Skeletal muscle tissue (tissue), 4 donors: ENCODE results near the gene MARCHF6. TPM values are rescaled to one million over a fixed set of nuclear protein-coding genes. Genes with fewer than 3 reads are reported as not detected.
"Not testable (repeated sequence)": the region's sequence is repeated elsewhere in the genome, so short reads cannot be mapped to it uniquely, and the experiment has no call there.

ENCODE experiments used
- H3K27ac ChIP-seq: one replicate; pipeline ENCODE4 v1.7.0; 2013; ENCODE audit warnings: mild to moderate bottlenecking, low read depth, low read length, inconsistent platforms
- H3K27me3 ChIP-seq, 3 donors: one replicate each; pipeline ENCODE4 v1.7.0; 2013; ENCODE audit warnings: low read length in 3 of 3; ENCODE audit not compliant: control insufficient read depth in 3 of 3, insufficient read depth in 3 of 3
- H3K36me3 ChIP-seq, 3 donors: one replicate each; pipeline ENCODE4 v1.7.0; 2013; ENCODE audit warnings: low read length in 3 of 3; ENCODE audit not compliant: control insufficient read depth in 3 of 3, insufficient read depth in 3 of 3
- H3K4me1 ChIP-seq, 3 donors: one replicate each; pipeline ENCODE4 v1.7.0; 2013; ENCODE audit warnings: low read length in 3 of 3, mild to moderate bottlenecking in 3 of 3; ENCODE audit not compliant: control insufficient read depth in 3 of 3, insufficient read depth in 3 of 3
- H3K4me3 ChIP-seq, 3 donors: one replicate each; pipeline ENCODE4 v1.7.0; 2013; ENCODE audit warnings: low read length in 3 of 3
- H3K9ac ChIP-seq, 3 donors: one replicate each; pipeline ENCODE4 v1.7.0; 2013; ENCODE audit warnings: low read length in 3 of 3, mild to moderate bottlenecking in 3 of 3, moderate library complexity in 2 of 3, low read depth in 1 of 3
- H3K9me3 ChIP-seq, 3 donors: one replicate each; pipeline ENCODE4 v1.7.0; 2013; ENCODE audit warnings: low read length in 3 of 3; ENCODE audit not compliant: control insufficient read depth in 3 of 3
- total RNA-seq: library from RNA; depleted of rRNA; stranded (reverse); fragments of >200 nt; gene quantifications from one replicate; pipeline ENCODE4 v1.2.3, GENCODE V29; 2014
- donor health status: Osteomylitis.

MARCHF6 gene
- total RNA-seq, 1 donor from 2014 or later = 110 TPM

DNA sequence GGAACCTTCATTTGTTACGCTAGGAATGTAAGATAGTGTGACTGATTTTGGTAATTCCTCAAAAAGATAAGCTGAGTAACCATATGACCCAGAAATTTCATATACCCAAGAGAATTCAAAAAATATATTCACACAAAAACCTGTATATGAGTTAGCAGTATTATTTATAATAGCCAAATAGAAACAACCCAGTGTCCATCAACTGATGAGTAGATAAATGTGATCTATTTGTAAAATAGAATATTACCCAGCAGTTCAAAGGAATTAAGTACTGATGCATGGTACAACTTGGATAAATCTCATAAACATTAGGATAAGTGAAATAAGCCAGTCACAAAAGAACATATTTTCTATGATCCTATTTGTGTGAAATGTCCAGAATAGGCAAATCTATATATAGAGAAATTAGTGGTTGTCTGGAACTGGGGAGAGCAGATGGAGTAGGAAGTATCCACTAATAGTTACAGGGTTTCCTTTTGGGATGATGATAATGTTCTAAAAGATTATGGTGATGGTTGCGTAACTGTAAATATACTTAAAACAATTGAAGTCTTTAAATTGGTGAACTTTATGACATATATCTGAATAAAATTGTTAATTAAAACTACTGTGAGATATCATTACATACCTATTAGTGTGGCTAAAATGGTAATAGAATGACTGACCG lies 10.2 kb downstream of the MARCHF6 start:
- Histone ChIP-seq H3K9ac (no peak overlapping the region), H3K27me3 (no peaks in the 10 kb centered on the region), H3K36me3 (no peaks in the 10 kb centered on the region), H3K4me1 (peaks cover 21 to 43% (median 25%) of the 10 kb centered on the region in 3 donors), H3K27ac (no peak overlapping the region), H3K9me3 (no peaks in the 10 kb centered on the region), H3K4me3 (peak overlapping the region in 1 of 3 donors; percentile 12)

- Histone ChIP-seq H3K27ac (no peak overlapping the region), H3K27me3 (no peaks in the 10 kb centered on the region), H3K4me3 (no peak overlapping the region), H3K4me1 (peaks cover 26 to 44% (median 30%) of the 10 kb centered on the region in 3 donors), H3K36me3 (no peaks in the 10 kb centered on the region), H3K9me3 (no peaks in the 10 kb centered on the region), H3K9ac (no peak overlapping the region)
Measured at GRCh38 chr5:10364186-10364689, 10.7 kb downstream of the MARCHF6 start.

DNA sequence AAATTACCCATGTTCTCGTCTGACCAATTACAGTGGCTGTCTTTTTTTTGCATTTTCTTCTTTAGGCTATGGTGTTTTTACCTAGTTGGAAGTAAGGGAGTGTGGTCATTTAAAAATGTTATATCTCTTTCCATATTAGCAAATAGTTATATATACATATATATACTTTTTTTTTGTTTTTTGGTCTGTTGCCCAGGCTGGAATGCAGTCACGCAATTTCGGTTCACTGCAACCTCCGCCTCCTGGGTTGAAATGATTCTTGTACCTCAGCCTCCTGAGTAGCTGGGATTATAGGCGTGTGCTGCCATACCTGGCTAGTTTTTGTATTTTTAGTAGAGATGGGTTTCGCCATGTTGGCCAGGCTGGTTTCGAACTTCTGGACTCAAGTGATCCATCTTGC lies 12.3 kb downstream of the MARCHF6 start:
- Histone ChIP-seq H3K4me3 (no peak overlapping the region), H3K9ac (no peak overlapping the region), H3K36me3 (no peaks in the 10 kb centered on the region), H3K4me1 (peaks cover 25 to 39% (median 28%) of the 10 kb centered on the region in 3 donors), H3K27ac (no peak overlapping the region), H3K9me3 (no peaks in the 10 kb centered on the region), H3K27me3 (no peaks in the 10 kb centered on the region)

DNA sequence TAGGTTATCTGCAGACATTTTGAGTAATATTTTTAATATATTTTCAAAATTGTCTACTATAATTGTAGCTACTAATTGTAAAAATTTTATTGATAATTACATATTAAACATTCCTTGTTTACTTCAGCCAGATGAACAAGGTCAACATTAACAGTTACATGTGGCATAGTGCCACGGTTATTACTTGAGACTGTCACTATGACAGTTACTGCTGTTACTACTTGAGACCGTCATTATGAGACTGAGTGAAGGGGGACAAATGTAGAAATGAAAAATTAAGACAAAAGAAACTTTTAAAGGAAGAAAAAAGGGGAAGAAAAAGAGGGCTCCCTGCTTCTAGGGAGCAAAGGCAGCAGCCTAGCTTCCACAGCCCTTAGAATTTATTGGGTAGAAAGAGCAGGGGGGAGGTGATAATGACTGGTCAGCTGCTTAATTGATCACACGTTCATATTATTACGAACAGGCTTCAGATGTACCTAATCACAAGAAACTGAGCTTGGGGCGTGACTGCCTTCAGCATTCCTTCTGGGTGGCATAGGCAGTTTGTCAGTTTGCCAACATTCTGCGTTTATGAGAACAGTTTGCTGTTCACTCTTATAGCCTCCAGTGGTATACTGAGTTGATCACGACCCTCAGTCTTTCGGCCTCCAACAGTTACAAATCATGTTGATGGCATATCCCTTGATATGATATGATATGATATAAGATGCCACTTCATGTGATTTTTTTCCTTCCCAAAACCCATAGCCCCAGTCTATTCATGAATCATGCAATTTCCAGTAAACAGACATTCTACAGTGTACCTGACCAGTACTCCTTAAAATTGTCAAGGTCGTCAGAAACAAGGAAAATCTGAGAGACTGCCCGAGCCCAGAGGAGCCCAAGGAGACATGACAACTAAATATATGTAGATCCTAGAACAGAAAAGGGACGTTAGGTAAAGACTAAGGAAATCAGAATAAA lies 13.1 kb downstream of the MARCHF6 start:
- no peaks in the 10 kb centered on the region for H3K9me3 ChIP-seq
- H3K27me3 ChIP-seq = no peaks in the 10 kb centered on the region
- peaks cover 25 to 43% (median 36%) of the 10 kb centered on the region in 3 donors for H3K4me1 ChIP-seq
- H3K27ac ChIP-seq = peak overlapping the region; percentile 54
- no peaks in the 10 kb centered on the region for H3K36me3 ChIP-seq
- H3K9ac ChIP-seq = peak overlapping the region in 1 of 3 donors; percentile 6
- no peak overlapping the region for H3K4me3 ChIP-seq

GRCh38 chr5:10367579-10367978 lies 14.1 kb downstream of the MARCHF6 start:
- Histone ChIP-seq H3K36me3 (no peaks in the 10 kb centered on the region), H3K4me3 (no peak overlapping the region), H3K9ac (peak overlapping the region in 1 of 3 donors; percentile 27), H3K9me3 (no peaks in the 10 kb centered on the region), H3K27me3 (no peaks in the 10 kb centered on the region), H3K4me1 (peaks cover 29 to 50% (median 40%) of the 10 kb centered on the region in 3 donors), H3K27ac (no peak overlapping the region)

- H3K36me3 ChIP-seq = no peaks in the 10 kb centered on the region
- H3K4me3 ChIP-seq = no peak overlapping the region
- no peaks in the 10 kb centered on the region for H3K27me3 ChIP-seq
- H3K27ac ChIP-seq = no peak overlapping the region
- peaks cover 44 to 57% (median 51%) of the 10 kb centered on the region in 3 donors for H3K4me1 ChIP-seq
- no peaks in the 10 kb centered on the region for H3K9me3 ChIP-seq
- H3K9ac ChIP-seq = no peak overlapping the region
Measured at GRCh38 chr5:10370931-10371330, 17.4 kb downstream of the MARCHF6 start.

DNA sequence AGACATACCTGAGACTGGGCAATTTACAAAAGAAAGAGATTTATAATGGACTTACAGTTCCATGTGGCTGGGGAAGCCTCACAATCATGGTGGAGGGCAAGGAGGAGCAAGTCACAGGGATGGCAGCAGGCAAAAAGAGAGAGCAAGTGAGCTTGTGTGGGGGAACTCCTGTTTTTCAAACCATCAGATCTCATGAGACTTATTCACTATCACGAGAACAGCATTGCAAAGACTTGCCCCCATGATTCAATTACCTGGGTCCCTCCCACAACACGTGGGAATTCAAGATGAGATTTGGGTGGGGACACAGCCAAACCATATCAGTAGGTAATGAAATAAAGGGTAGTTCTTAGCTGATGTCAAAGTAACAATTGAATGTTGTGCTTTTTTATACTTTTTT lies 17.9 kb downstream of the MARCHF6 start:
- H3K27me3 ChIP-seq, H3K4me3 ChIP-seq, H3K9me3 ChIP-seq, H3K36me3 ChIP-seq, H3K27ac ChIP-seq, H3K9ac ChIP-seq: not testable (repeated sequence)
- peaks cover 43 to 55% (median 47%) of the 10 kb centered on the region in 3 donors for H3K4me1 ChIP-seq

DNA sequence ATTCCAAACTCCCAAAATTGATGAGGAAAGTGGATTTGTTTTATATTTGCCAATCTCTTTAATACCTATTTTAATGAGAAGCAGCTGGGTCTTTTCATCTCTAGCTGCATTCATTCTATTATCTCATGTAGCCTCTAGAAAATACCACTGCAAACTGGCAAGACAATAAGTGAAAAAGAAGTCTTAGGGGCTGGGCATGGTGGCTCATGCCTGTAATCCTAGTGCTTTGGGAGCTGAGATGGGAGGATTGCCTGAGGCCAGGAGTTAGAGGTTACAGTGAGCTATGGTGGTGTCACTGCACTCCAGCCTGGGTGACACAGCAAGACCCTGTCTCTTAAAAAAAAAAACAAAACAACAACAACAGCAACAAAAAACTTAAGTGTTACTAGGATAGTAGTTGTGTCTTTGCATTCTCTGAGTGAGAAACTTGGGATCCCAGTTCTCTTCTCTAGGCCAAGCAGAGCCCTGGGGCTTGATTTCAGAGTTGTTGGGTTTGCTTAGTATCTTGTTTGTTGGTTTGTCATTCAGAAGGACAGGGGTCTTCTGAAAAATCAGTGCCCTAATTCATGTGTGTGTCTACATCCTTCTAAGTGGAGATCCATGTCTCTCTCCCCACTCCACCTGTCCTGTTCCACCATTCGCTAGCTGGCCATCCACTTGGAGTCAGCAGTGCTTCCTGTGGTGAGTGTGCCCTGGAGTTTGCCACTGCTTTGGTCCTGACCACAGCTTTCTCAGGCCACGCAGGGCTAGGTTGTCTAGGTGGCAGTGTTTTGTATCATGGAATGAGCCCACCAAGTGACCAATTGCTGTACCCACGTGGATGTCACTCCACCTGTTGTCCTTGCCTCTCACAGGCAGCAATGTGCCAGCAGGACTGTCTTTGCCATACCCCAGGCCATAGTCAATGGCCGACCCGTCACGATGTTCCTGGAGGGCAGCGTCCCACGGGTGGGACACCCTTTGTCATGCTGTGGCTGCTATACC lies 19.5 kb downstream of the MARCHF6 start:
- H3K9me3 ChIP-seq = no peaks in the 10 kb centered on the region
- peak overlapping the region; percentile 1 to 51 (median 46) for H3K4me3 ChIP-seq
- peak overlapping the region; percentile 42 for H3K27ac ChIP-seq
- H3K36me3 ChIP-seq = peaks cover 0 to 6% (median 5%) of the 10 kb centered on the region in 3 donors
- peaks cover 41 to 59% (median 46%) of the 10 kb centered on the region in 3 donors for H3K4me1 ChIP-seq
- H3K27me3 ChIP-seq = no peaks in the 10 kb centered on the region
- H3K9ac ChIP-seq = peak overlapping the region in 1 of 3 donors; percentile 33
